GM23338 (cell line): ENCODE measurements around the gene DYNC2LI1. TPM values are rescaled to one million over a fixed set of nuclear protein-coding genes. Genes with fewer than 3 reads are reported as not detected.

ENCODE experiments used
- ATAC-seq: fragments of 200-7000 bp; cut with Tn5 transposase; 3 replicates; pipeline ENCODE4 v1.9.1; 2020
- DNase-seq: peaks from one replicate; pipeline ENCODE4 v3.0.0-alpha.2; 2015; ENCODE audit warnings: low spot score
- H2AFZ ChIP-seq: fragments of 200-600 bp; sonication (generic); 2 replicates; pipeline ENCODE4 v1.8.0; 2016; ENCODE audit warnings: antibody characterized with exemption, mild to moderate bottlenecking, moderate library complexity
- H3F3A ChIP-seq: fragments of 200-600 bp; sonication (generic); replicated peaks from 2 replicates; pipeline ENCODE4 v1.8.0; 2017; ENCODE audit warnings: antibody characterized with exemption, mixed run types, low read depth
- H3K27ac ChIP-seq: fragments of 200-600 bp; sonication (generic); 2 replicates; pipeline ENCODE4 v1.6.1; 2016; ENCODE audit warnings: low read depth
- H3K27me3 ChIP-seq: fragments of 200-600 bp; sonication (generic); 2 replicates; pipeline ENCODE4 v1.8.0; 2016; ENCODE audit warnings: mild to moderate bottlenecking, mixed run types, moderate library complexity; ENCODE audit not compliant: insufficient read depth
- H3K36me3 ChIP-seq: fragments of 200-600 bp; sonication (generic); 2 replicates; pipeline ENCODE4 v1.8.0; 2016; ENCODE audit warnings: mild to moderate bottlenecking; ENCODE audit not compliant: insufficient read depth
- H3K4me1 ChIP-seq: fragments of 200-600 bp; sonication (generic); 2 replicates; pipeline ENCODE4 v1.8.0; 2016; ENCODE audit warnings: mild to moderate bottlenecking, moderate library complexity; ENCODE audit not compliant: insufficient read depth
- H3K4me2 ChIP-seq: fragments of 200-600 bp; sonication (generic); 2 replicates; pipeline ENCODE4 v1.7.1; 2017; ENCODE audit warnings: mixed run types
- H3K4me3 ChIP-seq: fragments of 200-600 bp; sonication (generic); 2 replicates; pipeline ENCODE4 v1.6.1; 2016; ENCODE audit warnings: mixed run types
- H3K79me2 ChIP-seq: fragments of 200-600 bp; sonication (generic); replicated peaks from 2 replicates; pipeline ENCODE4 v1.8.0; 2017; ENCODE audit warnings: mild to moderate bottlenecking; ENCODE audit not compliant: insufficient read depth
- H3K9me2 ChIP-seq: fragments of 200-600 bp; sonication (generic); 2 replicates; pipeline ENCODE4 v1.8.0; 2017; ENCODE audit not compliant: insufficient read depth
- H4K20me1 ChIP-seq: fragments of 200-600 bp; sonication (generic); replicated peaks from 2 replicates; pipeline ENCODE4 v1.8.0; 2017; ENCODE audit warnings: mild to moderate bottlenecking; ENCODE audit not compliant: insufficient read depth
- H3K27ac Mint-ChIP-seq: 2 replicates; pipeline ENCODE4 v1.8.0; 2020; ENCODE audit warnings: inconsistent platforms, mild to moderate bottlenecking, moderate library complexity, mixed read lengths
- H3K27me3 Mint-ChIP-seq: 3 replicates; pipeline ENCODE4 v1.8.0; 2022; ENCODE audit warnings: low read depth, mild to moderate bottlenecking, moderate library complexity, mixed read lengths, inconsistent platforms; ENCODE audit not compliant: insufficient read depth, poor library complexity
- H3K36me3 Mint-ChIP-seq: 3 replicates; pipeline ENCODE4 v1.8.0; 2021; ENCODE audit warnings: low read depth, mild to moderate bottlenecking, inconsistent platforms, moderate library complexity, mixed read lengths
- H3K4me1 Mint-ChIP-seq: 3 replicates; pipeline ENCODE4 v1.8.0; 2020; ENCODE audit warnings: mild to moderate bottlenecking, inconsistent platforms, mixed read lengths
- H3K4me3 Mint-ChIP-seq: 3 replicates; pipeline ENCODE4 v1.8.0; 2021; ENCODE audit warnings: moderate library complexity, mild to moderate bottlenecking, inconsistent platforms, mixed read lengths
- H3K9me3 Mint-ChIP-seq: 3 replicates; pipeline ENCODE4 v1.8.0; 2020; ENCODE audit warnings: moderate library complexity, mild to moderate bottlenecking, inconsistent platforms, mixed read lengths
- CREB1 ChIP-seq: fragments of 250-450 bp; sonication (Bioruptor Pico); IDR thresholded peaks from 2 replicates; pipeline ENCODE4 v1.5.0; 2020; ENCODE audit warnings: low read depth, mild to moderate bottlenecking, moderate library complexity
- REST ChIP-seq: IDR thresholded peaks from one replicate; pipeline ENCODE4 v1.6.1; 2018; ENCODE audit warnings: antibody characterized with exemption; ENCODE audit not compliant: unreplicated experiment
- ZNF331 ChIP-seq: fragments of 250-450 bp; sonication (Bioruptor Pico); IDR thresholded peaks from 2 replicates; pipeline ENCODE4 v1.5.0; 2020; ENCODE audit warnings: low read depth, mild to moderate bottlenecking, moderate library complexity
- ZNF462 ChIP-seq: fragments of 250-450 bp; sonication (Bioruptor Pico); IDR thresholded peaks from 2 replicates; pipeline ENCODE4 v1.5.0; 2020; ENCODE audit warnings: mild to moderate bottlenecking, moderate library complexity
- polyA plus RNA-seq: library from polyadenylated mRNA; unstranded; fragments of >200 nt; fragmentation: Nextera tagmentation; extraction: Ambion mirVana; gene quantifications from 2 replicates; pipeline ENCODE4 v1.2.1, GENCODE V29; 2016
- total RNA-seq: library from RNA; depleted of rRNA; stranded (reverse); fragments of >200 nt; shearing (Covaris generic); gene quantifications from 2 replicates; pipeline ENCODE4 v1.2.3, GENCODE V29; 2014

The DYNC2LI1 gene
- total and polyA plus RNA-seq, 2 experiments from 2014 or later = 8.4 to 11.5 TPM

DNA sequence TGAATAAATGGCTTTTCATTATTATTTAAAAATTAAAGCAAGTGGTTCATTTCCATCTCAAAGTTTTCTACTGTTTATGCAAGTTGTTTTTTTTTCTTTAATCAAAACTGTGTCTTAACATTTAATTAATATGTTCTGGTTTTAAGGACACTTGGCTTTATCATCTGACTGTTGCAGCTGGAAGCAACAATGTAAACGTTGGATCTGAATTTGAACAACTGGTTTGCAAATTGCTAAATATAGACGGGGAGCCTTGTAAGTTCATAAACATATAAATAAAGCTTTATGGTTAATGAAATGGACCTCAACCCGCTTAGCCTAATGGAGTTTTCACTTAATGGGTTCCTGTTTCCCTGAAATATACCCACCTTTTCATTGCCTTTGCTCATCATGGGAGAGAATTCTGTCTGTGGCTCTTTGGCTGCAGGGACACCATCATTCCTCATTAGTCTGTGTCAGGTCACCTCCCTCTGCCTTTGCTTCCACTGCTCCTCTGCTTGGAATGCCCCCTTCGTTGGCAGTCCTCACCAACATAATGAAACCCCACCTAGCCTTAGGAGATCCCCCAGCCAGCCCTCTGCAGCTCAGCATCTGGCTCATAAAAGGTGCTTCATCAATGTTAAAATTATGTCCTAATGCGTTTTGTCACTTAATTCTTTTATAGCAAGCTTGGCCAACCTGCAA is 44.2 kb upstream of the DYNC2LI1 start (continued):
- TF ChIP-seq ZNF462 (CRISPR knock-in tag) (no peak), CREB1 (no peak), ZNF331 (CRISPR knock-in tag) (no peak)

GRCh38 chr2:43731211-43731610 is 42.6 kb upstream of the DYNC2LI1 start:
- Histone ChIP-seq H3K27ac (no peak overlapping the region), H4K20me1 (no peaks in the 10 kb centered on the region), H3K4me3 (no peak overlapping the region), H3K4me2 (no peak overlapping the region), H3F3A (no peaks in the 10 kb centered on the region), H3K27me3 (no peaks in the 10 kb centered on the region), H3K79me2 (no peaks in the 10 kb centered on the region), H3K4me1 (peaks cover 25% of the 10 kb centered on the region), H3K9me2 (no peaks in the 10 kb centered on the region), H3K36me3 (no peaks in the 10 kb centered on the region), H2AFZ (no peak overlapping the region)
- Mint-ChIP-seq H3K27me3 (peaks cover 2% of the 10 kb centered on the region), H3K9me3 (no peaks in the 10 kb centered on the region), H3K4me3 (no peak overlapping the region), H3K27ac (no peak overlapping the region), H3K36me3 (no peaks in the 10 kb centered on the region), H3K4me1 (peaks cover 12% of the 10 kb centered on the region; the same call in 2 of the 3 replicates)
- no peak for DNase-seq
- ATAC-seq = no peak
- TF ChIP-seq REST = no peak
